ENCODE results near the gene PPP4R2.

The PPP4R2 gene

GRCh38 chr3:73080216-73080966 lies 83.8 kb downstream of the PPP4R2 start:
- no peak for TF ChIP-seq ZFX (IDR thresholded peaks at IDR 0.05)
- TF ChIP-seq CTCF (conservative IDR thresholded peaks at IDR 0.05), result no peak
- no peak overlapping the region for H3K27ac ChIP-seq

GRCh38 chr3:73081140-73081539 lies 84.5 kb downstream of the PPP4R2 start:
- no peak overlapping the region for H3K27ac ChIP-seq
- TF ChIP-seq ZFX (IDR thresholded peaks at IDR 0.05) (no peak), CTCF (conservative IDR thresholded peaks at IDR 0.05) (no peak)

DNA sequence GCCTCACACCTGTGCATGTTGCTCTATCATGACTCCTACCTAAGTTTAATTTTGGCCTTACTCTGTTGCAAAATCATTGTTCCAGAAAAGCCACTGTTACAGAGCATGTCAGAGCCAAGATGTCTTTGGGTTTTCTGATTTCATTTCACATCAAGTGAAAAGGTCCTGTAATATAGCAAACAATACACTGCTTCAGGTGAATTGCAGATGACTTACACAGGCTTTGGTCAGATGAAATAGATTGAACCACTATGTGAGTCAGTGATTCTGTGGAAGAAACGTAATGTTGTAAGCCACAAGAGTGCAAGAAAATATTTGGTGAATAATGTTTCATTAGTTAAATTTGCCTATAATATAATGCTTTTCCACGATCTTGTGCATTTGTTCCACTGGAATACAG lies 87.6 kb downstream of the PPP4R2 start:
- no peak overlapping the region for H3K27ac ChIP-seq
- no peak for TF ChIP-seq ZFX (IDR thresholded peaks at IDR 0.05)
- no peak for TF ChIP-seq CTCF (conservative IDR thresholded peaks at IDR 0.05)

GRCh38 chr3:73086071-73086494 lies 89.5 kb downstream of the PPP4R2 start:
- peak; percentile 82 for TF ChIP-seq CTCF (conservative IDR thresholded peaks at IDR 0.05)
- TF ChIP-seq ZFX (IDR thresholded peaks at IDR 0.05), result no peak
- H3K27ac ChIP-seq, result no peak overlapping the region

GRCh38 chr3:73094129-73094528 lies 97.5 kb downstream of the PPP4R2 start:
- H3K27ac ChIP-seq, result no peak overlapping the region
- TF ChIP-seq ZFX (IDR thresholded peaks at IDR 0.05) (no peak), CTCF (conservative IDR thresholded peaks at IDR 0.05) (peak; percentile 64)

- H3K27ac ChIP-seq, result no peak overlapping the region
These were observed 98.3 kb downstream of the PPP4R2 start for GRCh38 chr3:73094951-73095350.

More at GRCh38 chr3:73094951-73095350, 98.3 kb downstream of the PPP4R2 start:
- TF ChIP-seq ZFX (IDR thresholded peaks at IDR 0.05) (no peak), CTCF (conservative IDR thresholded peaks at IDR 0.05) (no peak)

Measured in C4-2B (cell line).